RWPE1 (cell line): ENCODE measurements around the gene POLR2H.

Experiments
- CTCF ChIA-PET: fragments of 350-600 bp; sonication (Branson Sonifier 250); formaldehyde crosslinking; extraction: SDS; loops from one replicate; lab custom pipeline; 2021; lab: Yijun Ruan, JAX
- POLR2A ChIA-PET: fragments of 400-600 bp; formaldehyde crosslinking; extraction: SDS; loops from one replicate; lab custom pipeline; 2020; ENCODE audit warnings: antibody characterized with exemption; ENCODE audit not compliant: low non-redundant PET; lab: Yijun Ruan, JAX
- DNase-seq: peaks from one replicate; pipeline ENCODE4 v3.0.0; 2012; ENCODE audit warnings: low spot score
- H3K27ac ChIP-seq: fragments of 450-650 bp; 2 replicates; pipeline ENCODE4 v1.5.1; 2017
- CTCF ChIP-seq: fragments of 450-650 bp; conservative IDR thresholded peaks from 2 replicates; pipeline ENCODE4 v1.5.1; 2017; ENCODE audit warnings: low read depth, mild to moderate bottlenecking

POLR2H gene

GRCh38 chr3:184361932-184362667 is 590 bp downstream of the POLR2H start:
- ChIA-PET CTCF (interaction anchor here (0.6 to 1.8 kb wide), 3 partner anchors 16 to 386 kb away, joined by 3 to 6 read pairs (median 3); no protein-coding TSS in a partner anchor), POLR2A (interaction anchor here (0.6 to 0.8 kb wide), 2 partner anchors 27 to 60 kb away, joined by 3 to 5 read pairs; no protein-coding TSS in a partner anchor)
- DNase-seq = peak; percentile 65
- peak overlapping the region; percentile 99 for H3K27ac ChIP-seq
- no peak for TF ChIP-seq CTCF

DNA sequence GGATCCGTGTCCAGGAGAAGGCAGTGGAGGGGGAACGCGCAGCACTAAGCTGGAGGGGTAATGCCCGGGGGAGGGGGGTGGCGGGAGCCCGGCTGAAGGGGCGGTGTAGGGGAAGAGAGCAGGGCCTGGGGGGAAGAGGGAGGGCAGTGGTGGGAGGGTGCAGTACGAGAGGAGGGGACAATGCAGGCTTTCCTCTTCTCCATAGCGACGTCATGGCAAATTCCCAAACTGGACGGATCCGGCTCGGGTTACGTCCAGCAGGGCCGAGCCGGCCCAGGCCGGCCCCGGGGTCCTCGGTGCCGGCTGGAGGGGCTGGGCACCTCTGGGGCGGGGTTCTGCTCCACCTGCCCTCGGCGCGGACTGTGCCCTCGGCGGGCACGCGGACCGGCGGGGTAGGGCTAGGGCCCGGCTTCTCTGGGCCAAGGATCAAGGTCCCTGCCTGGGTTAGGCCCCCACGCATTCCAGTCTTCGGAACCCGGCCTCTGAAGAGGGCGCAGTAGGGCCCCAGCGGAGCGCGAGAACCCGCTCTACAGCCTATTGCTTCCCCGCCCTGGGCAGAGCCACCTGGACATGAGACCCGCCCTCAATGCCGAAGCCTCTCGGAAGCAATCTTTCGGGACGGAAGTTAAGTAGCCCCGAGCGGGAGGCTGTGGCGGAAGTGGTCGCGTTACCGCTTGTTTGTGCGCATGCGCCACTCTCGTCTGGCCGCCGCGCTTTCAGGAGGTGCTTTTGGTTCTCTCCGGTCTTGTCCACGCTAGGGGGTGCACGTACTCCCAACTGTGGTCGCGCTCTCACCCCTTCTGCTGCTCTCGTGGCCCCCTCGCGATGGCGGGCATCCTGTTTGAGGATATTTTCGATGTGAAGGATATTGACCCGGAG is 1.4 kb downstream of the POLR2H start:
- H3K27ac ChIP-seq = peak overlapping the region; percentile 99
- POLR2A ChIA-PET = interaction anchor here (0.6 kb wide), 1 partner anchor 61 kb away, joined by 3 read pairs; no protein-coding TSS in a partner anchor
- peak; percentile 94 for DNase-seq
- CTCF ChIA-PET = interaction anchor here (0.6 to 1.8 kb wide), 8 partner anchors 9 to 385 kb away, joined by 3 to 6 read pairs (median 3); no protein-coding TSS in a partner anchor
- peak; percentile 76 for TF ChIP-seq CTCF

- POLR2A ChIA-PET = no interaction called here
- TF ChIP-seq CTCF = no peak
- CTCF ChIA-PET = interaction anchor here (0.7 to 1.0 kb wide), 2 partner anchors 15 to 61 kb away, joined by 3 to 4 read pairs; no protein-coding TSS in a partner anchor
- DNase-seq = no peak
- H3K27ac ChIP-seq = no peak overlapping the region
These were observed 5.2 kb downstream of the POLR2H start for GRCh38 chr3:184366619-184367289.

- DNase-seq = no peak
- no peak overlapping the region for H3K27ac ChIP-seq
- no peak for TF ChIP-seq CTCF
- CTCF ChIA-PET = interaction anchor here (0.6 to 1.4 kb wide), 5 partner anchors 145 to 193 kb away, joined by 3 to 5 read pairs (median 3); partner anchors contain the start of gene EPHB3
- POLR2A ChIA-PET = no interaction called here
These were observed 6.6 kb downstream of the POLR2H start for GRCh38 chr3:184368116-184368515.

GRCh38 chr3:184368586-184369183 is 7.2 kb downstream of the POLR2H start:
- no peak for DNase-seq
- H3K27ac ChIP-seq = peak overlapping the region; percentile 47
- POLR2A ChIA-PET = no interaction called here
- no peak for TF ChIP-seq CTCF
- CTCF ChIA-PET = interaction anchor here (0.5 to 1.4 kb wide), 5 partner anchors 38 to 192 kb away, joined by 3 to 5 read pairs (median 4); partner anchors contain the start of gene EPHB3
